Heart left ventricle (tissue), 13 donors: ENCODE data around the gene PAX2.

Experiments used
- POLR2A ChIP-seq, 2 donors: fragments of 450-650 bp; IDR thresholded peaks; one replicate each; pipeline ENCODE4 v1.6.1; 2017; ENCODE audit warnings: antibody characterized with exemption in 2 of 2, mild to moderate bottlenecking in 2 of 2, moderate library complexity in 2 of 2
- TF ChIP-seq, protein P1 (sequence below), 12 donors: fragments of 200-600 bp; sonication (generic) in 4 of 12; IDR thresholded peaks; one replicate each; pipeline versions ENCODE4 v1.5.0 to v1.8.0; 2018 to 2022; ENCODE audit warnings: antibody characterized with exemption in 12 of 12, mild to moderate bottlenecking in 5 of 12
- donor health status: ischemic (EF 13 %, LVEDD 7.1; RV severe dilation, severe dysfunction).
- donor health status: DM: no; HTN: yes; CAD: no.
- donor health status: DM: no; HTN: no; CAD: no.
- donor health status: ischemic (EF 25% LVEDD 6.9; RV normal size, moderate dysfunction).
- donor health status: ischemic (EF 25% LVEDD 5.7; RV mildly dilated, moderate dysfunction).
- donor health status: ischemic (EF 35%, LVEDD 5.7; RV mildly dilated, moderate dysfunction).
- donor health status: nonischemic (EF 11% LVEDD 7.7; RV severe dilation, severe dysfunction).
- donor health status: DM: yes; HTN: yes; CAD: no.
- donor health status: PGD.
- donor health status: ischemic (EF 29% LVEDD 5.4; RV normal size, mild dysfunction).
- donor health status: nonischemic (EF 23%, LVEDD 6.1; RV moderate dilation, normal function).

DNA sequence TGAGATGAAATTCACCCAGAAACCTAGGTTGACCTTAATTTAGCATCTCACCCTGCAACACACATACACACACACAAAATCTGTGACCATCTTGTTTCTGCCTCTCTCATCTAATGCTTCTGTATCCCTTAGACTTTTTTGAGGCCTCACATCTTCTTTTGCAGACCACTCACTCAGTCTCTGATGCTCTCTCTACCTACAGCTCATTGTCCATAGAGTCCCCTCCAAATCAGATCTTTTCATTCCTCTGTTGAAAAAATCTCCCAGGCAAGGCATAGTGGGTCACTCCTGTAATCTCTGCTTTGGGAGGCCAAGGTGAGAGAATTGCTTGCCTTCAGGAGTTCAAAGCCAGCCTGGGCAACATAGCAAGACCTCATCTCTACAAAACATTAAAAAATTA, 17.6 kb upstream of the PAX2 start:
- TF ChIP-seq, protein P1, sequence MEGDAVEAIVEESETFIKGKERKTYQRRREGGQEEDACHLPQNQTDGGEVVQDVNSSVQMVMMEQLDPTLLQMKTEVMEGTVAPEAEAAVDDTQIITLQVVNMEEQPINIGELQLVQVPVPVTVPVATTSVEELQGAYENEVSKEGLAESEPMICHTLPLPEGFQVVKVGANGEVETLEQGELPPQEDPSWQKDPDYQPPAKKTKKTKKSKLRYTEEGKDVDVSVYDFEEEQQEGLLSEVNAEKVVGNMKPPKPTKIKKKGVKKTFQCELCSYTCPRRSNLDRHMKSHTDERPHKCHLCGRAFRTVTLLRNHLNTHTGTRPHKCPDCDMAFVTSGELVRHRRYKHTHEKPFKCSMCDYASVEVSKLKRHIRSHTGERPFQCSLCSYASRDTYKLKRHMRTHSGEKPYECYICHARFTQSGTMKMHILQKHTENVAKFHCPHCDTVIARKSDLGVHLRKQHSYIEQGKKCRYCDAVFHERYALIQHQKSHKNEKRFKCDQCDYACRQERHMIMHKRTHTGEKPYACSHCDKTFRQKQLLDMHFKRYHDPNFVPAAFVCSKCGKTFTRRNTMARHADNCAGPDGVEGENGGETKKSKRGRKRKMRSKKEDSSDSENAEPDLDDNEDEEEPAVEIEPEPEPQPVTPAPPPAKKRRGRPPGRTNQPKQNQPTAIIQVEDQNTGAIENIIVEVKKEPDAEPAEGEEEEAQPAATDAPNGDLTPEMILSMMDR (IDR thresholded peaks at IDR 0.05) = no peak
- no peak for TF ChIP-seq POLR2A (IDR thresholded peaks at IDR 0.05)
